GM18873 (cell line): Measurements from ENCODE around the gene SYK.

Experiments used
- ATAC-seq: cut with Tn5 transposase; IDR thresholded peaks from one replicate; pipeline ENCODE4 v1.9.1; 2021; ENCODE audit warnings: mild to moderate bottlenecking, moderate library complexity, moderate number of reproducible peaks; ENCODE audit not compliant: unreplicated experiment, low FRiP score

The SYK gene

DNA sequence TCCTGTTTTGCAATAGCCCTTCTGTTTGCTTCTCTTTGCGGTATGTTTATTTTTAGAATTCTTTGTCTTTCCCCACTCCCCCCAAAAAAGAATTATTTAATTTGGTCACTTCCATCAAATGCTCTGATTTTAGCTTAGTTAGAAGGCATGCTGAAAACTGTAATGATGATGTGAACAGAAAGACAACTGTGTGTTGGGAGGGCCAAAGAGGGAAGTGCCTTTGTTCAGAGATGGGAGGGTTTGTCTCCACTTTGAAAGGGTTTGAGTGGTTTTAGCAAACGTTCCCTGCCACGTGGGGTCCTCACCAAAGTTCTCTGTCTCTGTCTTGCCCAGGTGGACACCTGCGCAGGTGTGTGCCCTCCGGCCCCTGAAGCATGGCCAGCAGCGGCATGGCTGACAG, 41.9 kb downstream of the SYK start:
- ATAC-seq = no peak

DNA sequence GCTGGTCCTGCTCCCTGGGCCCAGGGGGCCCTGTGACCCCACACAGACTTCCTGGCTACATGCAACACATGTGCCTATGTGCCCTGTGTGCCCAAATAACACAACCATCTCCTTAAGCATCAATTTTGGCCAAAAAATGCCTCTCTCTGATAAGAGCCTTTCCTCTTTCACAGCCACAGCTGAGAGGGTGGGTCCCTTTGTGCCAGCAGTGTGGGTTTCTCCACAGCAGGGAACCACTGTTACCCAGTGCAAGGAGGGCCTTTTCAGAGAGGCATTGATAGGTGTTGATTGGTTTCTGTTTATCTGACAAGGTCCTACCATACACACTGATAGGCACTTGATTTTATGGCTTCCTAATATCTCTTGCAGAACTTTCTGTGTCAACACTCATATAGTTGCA, 42.7 kb downstream of the SYK start:
- no peak for ATAC-seq

DNA sequence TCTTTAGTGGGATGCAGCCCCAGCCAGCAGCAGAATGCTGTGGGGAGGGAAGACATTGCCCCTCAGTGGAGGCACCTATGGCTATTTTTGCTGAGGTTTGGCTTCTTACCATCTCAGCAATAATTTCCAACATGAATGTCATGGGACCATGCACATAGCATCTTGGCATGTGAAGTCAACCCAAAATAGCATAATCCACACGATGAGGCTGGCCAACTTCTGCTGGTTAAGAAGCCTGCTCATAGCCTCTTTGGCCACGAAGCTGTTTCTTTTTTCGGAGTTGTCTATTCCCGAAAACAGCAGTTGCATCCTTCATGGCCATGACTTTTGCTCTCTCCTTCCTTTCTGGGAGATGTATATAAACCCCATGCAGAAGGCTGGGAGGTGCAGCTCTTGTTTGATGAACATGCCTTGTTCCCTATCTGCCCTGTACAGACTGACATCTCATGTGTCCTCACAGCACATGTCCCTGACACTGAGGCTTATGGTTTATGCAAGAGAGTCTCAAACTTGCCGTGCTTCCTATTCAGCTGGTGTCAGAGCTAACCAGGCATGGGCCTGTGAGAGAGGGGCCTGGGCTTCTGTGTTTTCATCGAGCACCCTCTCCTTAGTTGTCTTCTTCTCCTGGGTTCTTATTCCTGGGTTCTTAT, 45.3 kb downstream of the SYK start:
- ATAC-seq = no peak

DNA sequence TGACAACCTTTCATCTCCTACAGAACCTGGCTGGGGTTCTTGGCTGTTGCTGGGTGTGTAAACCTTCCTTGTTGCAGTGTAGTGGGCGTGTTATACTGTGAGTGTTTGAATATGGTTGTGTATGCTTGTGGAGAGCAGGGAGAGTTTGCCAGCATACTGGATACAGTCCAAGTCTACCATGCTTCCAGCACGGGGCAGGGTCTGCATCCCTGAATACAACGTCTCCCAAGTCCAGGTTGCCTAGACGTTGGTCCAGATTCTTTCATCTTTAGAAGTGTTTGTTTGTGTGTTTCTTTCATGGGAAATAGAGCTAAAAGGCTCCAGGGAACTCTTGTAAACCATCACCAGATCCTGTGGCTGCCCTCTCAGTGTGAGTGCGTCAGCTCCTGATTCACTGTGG, 46.4 kb downstream of the SYK start:
- no peak for ATAC-seq

DNA sequence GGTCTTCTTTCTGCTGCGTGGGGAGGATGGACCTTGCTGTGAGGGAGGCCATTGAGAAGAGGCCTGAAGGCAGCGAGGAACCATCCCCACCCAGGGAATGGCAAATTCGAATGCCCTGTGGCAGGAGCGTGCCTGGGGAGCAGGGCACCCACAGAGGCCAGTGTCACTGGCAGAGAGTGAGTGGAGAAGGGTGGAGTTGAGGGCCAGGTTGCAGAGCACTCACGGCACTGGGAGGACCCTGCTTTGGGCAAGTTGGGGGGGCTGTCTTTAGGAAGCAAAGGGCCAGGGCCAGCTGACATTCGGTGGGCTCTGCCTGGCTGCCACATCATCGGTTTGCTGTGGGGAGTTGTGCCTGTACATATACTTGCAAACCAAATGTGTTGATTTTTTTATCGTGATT, 47.2 kb downstream of the SYK start:
- no peak for ATAC-seq

DNA sequence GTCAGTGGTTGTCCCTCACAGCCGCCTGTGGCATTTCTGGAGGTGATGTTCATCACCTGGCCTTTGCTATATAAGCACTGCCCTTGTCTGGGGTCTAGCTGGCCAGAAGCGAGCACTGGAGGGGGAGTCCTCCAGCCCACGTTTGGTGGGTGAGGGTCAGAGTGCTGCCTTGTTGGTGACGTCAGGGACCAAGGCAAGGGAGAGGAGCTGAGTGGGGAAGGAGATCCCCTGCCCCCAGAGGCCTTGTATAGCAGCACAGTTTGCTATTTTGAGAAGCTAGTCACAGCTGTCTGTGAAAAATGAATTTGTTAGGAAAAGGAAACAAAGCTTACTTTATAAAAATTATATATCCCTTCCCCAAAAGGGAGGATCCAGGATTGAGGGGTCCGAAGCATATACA, 49.8 kb downstream of the SYK start:
- no peak for ATAC-seq

DNA sequence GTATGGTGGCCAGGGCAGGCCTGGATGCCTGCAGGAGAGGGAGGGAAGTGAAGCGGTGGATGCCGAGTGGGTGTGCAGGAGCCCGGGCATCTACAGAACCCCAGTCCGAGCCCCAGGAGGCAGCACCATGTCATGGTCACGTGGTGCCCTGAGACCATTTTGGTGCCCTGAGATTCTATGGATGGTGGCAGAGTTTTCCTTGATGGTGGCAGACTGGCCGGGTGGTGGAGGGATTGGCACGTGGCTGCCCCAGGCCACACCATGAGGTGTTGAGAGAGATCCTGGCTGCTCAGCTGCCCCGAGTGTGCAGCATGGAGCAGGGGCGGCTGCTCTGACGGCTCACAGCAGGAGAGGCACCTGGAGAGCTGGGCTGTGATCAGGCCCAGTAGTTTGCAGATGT, 52.3 kb downstream of the SYK start:
- ATAC-seq = no peak

DNA sequence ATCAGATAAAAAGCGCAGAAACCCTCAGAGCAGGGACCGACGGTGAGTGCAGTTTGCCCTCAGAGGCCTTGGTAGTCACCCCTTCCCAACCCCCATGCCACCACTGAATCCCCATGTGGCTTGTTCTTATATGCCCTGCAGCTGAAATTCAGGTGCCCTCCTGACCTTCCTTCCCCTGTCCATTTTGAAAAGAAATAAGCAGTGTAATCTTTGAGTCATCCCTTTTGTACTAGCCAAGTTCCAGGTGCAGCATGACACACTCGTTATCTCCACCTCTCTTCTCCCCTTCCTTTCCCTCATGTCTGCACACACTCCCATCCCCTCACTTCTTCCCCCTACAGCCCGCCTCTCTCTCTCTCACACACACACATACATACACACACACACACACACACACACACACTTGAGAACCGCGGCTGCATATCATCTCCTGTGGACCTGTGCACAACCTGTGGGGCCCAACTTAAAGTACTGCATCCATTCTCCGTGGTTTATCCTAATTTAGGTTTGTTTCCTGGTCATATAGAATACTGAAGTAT, 53.1 kb downstream of the SYK start:
- no peak for ATAC-seq

DNA sequence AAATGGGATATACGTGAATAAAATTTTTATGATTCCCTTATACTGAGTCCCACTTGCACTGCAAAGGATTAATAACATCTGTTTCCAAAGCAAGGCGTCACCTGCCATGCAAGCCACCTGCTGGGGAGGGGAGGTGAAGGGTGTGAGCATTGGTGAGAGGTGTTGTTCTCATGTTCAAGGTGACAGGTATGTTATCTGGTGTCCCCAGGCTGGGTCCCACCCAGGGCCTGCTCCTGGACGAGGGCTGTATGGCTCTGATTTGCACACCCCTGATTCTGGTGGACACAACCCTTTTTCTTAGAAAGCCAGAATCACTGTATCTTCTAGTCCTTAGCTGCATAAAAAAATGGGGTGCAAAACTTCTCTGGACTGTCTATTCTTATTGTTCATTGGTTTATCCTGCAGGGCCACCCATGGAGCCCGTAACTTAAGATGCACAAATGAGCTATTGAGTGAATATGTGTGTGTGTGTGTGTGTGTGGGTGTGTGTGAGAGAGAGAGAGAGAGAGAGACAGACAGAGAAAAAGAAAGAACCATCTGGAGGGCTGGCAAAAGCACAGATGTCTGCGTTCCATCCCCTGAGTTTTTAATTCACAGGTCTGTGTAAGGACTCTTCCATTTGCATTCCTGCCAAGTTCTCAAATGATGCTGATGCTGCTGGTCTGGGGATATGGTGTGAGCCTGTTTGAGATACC, 53.7 kb downstream of the SYK start:
- ATAC-seq = no peak

DNA sequence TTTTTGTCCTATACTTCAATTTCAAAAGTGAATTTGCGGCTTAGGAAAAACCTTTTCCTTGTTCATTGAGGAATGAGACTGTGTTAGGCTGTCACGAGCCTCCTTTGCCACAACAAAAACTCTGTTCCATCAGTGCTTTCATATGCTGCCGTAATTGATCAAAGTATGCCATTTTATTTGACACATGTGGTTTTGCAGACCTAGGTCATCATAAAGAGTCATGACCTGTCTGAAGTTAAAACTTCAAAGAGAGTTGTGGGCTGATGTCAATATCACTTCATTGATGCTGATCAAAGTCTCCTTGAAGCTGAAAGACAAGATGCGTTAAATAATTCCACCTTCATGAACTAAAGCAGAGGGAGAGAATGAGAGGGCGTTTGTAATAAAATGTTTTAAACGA, 55.5 kb downstream of the SYK start:
- ATAC-seq = no peak

DNA sequence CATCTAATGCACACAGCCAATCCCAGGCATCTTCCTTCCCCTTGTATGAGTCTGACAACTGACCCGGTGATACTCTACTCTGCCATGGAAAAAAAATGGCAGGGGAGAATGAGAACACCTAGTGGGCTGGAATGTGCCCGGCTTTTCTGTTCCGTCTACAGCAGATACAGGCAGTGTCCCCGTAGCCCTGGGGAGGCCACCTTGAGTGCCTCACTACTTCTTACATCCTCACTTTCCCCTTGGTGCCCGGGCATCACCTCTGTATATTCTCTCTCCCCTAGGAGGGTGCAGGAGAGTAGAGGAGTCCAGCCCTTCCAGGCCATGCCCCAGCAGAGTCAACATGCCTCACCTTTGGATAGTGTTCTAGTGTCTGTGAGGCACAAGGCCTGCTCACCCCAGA, 56.2 kb downstream of the SYK start:
- ATAC-seq = no peak

DNA sequence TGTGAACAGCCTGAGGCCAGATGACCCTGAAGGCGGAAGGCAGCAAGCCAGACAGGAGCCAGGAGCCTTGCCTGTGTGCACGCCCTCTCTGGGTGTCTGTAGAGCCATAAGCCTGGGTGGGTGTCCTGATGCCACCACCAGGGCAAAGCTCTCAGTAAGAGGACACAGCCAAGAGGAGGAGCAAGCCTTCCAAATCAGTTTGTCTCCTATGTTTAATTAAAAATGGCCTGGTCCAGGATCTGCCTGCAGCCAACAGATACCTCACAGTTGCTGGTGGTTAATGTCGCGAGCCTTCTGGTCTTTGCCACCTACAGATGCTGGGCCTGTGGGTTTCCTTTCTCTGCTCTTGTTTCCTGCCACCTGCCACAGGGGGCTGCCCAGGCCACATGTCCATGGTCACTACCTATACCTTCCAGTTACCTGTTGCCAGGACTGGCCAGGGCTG, 56.9 kb downstream of the SYK start:
- no peak for ATAC-seq

DNA sequence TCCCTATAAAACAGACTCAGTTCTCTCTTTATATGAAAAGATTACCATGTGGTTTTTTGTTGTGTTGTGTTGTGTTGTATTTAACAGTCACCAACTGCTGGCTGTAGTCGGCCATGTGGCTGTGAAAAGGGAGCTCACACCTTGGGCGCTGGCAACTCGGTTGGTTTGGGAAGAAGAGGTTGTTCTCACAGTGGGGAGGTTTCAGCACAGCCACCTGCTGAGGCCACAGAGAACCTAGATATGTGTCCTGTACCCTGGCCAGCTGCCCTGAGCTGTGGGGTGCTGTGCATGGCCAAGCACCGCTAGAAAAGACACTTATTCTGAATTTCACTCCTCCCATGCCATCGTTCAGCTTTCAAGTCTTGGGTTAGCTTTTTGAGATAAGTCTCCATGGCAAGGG, 58.8 kb downstream of the SYK start:
- ATAC-seq = no peak

DNA sequence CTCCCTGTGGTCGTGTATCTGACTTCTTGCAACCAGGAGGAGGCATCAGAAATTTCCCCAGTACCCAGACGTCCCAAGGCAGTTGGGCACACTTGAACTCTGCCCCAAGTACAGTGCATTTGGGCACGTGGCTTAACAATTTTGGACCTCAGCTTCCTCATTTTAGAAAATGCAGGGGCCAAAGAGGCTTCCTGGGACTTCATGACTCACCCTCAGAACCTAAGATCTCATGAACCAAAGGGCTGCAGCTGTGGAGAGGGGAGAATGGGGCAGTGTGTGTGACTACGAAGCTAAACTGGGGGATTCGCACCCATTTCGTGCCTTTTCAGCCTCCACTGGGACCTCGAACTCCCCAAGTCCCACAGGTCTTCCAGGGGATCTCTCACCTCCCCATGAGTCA, 59.2 kb downstream of the SYK start:
- ATAC-seq = no peak

DNA sequence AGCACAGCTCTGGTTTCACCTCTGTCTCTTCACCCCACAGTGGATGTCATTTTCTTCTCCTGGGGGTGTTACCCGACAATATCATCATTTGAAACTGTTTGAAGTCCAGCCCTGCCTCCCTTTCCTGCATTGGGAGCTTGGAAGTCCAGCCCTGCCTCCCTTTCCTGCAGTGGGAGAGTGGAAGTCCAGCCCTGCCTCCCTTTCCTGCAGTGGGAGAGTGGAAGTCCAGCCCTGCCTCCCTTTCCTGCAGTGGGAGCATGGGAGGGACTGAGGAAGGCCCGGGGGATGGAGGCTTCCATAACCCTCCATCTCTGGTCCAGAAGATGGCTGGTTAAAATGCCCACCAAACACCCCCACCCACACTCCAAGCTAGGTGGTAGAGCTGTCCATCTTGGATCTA, 59.8 kb downstream of the SYK start:
- ATAC-seq = no peak

DNA sequence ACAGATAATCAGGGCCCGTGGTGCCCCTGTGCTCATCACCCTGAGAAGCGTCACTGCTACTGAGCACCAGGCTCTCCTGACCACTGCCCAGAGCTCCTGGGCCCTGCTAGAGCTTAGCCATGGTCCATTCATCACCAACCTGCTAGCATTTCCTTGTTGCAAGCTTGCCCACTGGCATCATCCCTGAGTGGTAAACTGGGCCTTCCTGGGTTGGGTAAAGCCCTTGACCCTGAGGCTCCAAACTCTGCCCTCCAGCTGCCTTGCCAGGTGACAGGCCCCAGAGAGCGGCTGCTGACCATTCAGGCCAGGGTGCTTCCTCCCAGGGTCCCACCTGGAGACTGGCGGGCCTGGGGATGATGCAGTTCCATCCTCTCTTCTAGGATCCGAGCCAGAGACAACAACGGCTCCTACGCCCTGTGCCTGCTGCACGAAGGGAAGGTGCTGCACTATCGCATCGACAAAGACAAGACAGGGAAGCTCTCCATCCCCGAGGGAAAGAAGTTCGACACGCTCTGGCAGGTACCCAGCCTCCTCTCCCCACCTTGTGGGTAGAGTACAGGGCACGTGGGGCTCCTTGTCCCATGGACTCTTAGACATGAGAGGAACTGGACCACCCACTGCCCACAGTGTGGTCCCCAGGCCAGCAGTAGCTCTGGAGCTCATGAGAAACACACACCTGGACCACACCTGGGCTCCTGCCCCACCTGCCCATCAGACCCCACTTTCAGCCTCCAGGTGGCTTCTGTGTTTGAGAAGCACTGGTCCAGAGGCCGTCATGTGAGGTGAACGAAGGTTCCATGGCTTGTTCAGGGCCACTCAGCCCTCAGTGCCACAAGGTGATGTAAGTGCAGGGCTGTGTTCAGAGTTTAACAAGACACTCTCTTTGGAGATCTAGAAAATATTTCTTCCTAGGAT, 60.5 kb downstream of the SYK start:
- ATAC-seq = no peak

DNA sequence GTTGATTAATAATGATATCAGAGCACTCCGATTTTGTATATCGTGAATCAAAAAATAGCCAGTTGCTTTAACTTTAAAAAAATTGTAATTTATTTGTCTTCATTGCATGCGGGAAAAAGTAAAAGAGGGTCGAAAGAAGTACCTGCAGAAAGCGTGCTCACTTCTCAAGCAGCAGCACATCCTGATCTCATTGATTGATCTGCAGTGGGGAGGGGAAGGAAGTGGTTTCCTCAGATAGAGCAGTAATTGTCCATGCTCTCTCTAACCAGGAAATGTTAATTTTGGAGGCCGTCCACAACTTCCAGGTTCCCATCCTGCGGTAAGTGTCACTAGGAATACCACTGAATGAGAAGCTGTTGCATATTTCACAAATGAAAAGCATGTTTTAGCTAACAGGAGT, 63.2 kb downstream of the SYK start:
- ATAC-seq = no peak

DNA sequence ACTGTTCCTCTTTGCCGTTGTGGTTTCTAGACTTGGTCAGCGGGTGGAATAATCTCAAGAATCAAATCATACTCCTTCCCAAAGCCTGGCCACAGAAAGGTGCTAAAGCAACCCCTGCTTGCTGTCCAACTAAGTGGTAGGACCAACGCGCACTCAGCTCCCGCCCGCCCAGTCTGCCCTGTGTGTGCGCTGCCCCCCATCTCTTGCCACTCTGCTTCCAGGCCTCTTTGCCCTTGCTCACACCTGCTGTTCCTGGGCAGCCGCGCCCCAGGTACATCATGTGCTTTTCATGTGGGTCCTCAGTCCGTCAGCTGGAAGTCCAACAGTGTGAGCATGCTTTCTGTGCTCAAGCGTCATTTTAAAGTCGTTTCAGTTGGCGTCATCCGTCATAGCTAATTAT, 65.5 kb downstream of the SYK start:
- ATAC-seq = no peak

DNA sequence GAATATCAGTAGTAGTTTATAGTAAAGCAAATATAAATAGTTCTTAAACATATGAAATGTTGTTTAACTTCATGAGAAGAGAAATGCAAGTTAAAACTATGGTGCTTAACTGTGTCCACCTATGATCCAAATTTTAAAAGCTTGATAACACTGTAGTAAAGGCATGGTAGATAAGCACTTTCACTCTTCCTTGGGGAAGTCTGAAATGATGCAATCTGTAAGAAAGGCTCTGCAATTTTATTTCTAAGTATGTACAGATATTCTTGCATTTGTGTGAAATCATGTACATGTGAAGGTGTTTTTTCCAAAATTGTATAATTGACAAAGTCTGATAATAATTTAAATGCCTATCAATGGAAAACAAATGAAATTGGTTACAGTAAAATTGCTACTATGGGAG, 66.9 kb downstream of the SYK start:
- no peak for ATAC-seq

DNA sequence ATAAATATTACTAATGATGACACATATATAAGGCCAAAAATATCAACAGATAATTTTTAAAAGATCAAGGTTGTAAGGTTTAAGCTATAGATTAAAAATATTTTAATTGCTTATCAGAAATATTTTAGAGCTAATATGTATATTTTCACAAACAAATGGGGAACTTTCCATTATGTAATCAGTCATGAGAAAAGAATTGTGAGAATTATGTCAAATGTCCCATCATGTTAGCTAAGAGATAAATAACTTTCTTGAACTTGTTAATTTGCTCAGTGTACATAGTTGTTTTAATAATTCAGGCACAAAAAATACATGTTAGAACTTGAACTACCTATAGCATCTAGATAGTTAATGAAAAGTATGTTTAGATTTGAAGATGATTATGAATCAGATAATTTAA, 67.7 kb downstream of the SYK start:
- no peak for ATAC-seq

DNA sequence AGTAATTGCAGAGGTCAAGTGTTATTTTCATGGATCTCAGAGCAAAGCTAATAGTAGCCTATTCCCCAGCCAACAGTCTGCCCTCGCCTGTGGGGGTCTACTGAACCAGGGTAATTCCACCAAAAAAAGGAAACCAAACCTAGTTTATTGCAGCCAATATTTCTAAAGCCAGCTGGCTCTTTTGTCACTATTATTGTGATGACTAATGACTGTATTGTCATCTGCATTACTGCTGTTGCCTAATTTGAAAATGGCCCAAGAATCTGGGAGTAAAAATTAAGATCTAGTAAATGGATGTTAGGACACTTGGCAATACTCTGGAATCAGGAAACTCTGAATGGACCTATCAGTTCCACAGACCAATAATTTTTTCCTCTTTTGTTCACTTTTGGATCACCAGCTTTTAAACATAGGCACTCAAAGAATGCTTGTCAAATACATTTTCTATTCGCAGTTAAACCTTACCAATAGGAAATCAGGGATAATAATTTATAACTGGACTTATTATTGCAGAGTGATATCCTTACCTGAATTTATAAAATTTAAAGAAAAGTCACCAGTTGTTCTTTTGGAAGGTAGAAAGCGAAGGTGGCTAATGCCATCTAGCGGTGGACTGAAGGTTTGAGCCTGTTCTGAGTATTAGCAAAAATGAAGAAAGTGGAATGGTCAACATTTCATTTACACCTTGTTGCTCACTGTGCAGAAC, 69.2 kb downstream of the SYK start:
- no peak for ATAC-seq
